Measurements from ENCODE around the gene KAT2B. TPM values are rescaled to one million over a fixed set of nuclear protein-coding genes. Genes with fewer than 3 reads are reported as not detected.

The KAT2B gene
- polyA plus RNA-seq, 1 of the 3 experiments (the other 2 are of a cell fraction) = 2.1 TPM

- CTCF ChIA-PET = no interaction called here
- TF ChIP-seq RAD21 (IDR thresholded peaks at IDR 0.05; ENCODE audit: low read length) = no peak
- TF ChIP-seq NRF1 (IDR thresholded peaks at IDR 0.05; ENCODE audit: low read depth, low read length) = no peak
- TF ChIP-seq USF2 (IDR thresholded peaks at IDR 0.05; ENCODE audit: borderline replicate concordance, low read depth, low read length) = no peak
- no peak for TF ChIP-seq CHD2 (IDR thresholded peaks at IDR 0.05; ENCODE audit: low read length, partially characterized antibody)
- no peak for TF ChIP-seq ZBTB33 (IDR thresholded peaks at IDR 0.05; ENCODE audit: borderline replicate concordance, low read depth)
- no peak for TF ChIP-seq IRF3 (IDR thresholded peaks at IDR 0.05; ENCODE audit: low read depth, low read length)
- TF ChIP-seq POLR2AphosphoS5 (IDR thresholded peaks at IDR 0.05; ENCODE audit: low read depth, low read length) = no peak
- no peak for TF ChIP-seq SIN3A (IDR thresholded peaks at IDR 0.05; ENCODE audit: borderline replicate concordance, low read depth, low read length)
- no peak for TF ChIP-seq TEAD4 (IDR thresholded peaks at IDR 0.05; ENCODE audit: borderline replicate concordance, insufficient read depth)
- TF ChIP-seq YY1 (IDR thresholded peaks at IDR 0.05; ENCODE audit: low read depth) = no peak
- no peak overlapping the region for H3K4me2 ChIP-seq
- POLR2A ChIA-PET = no interaction called here
- no peak overlapping the region for H3K9ac ChIP-seq
- H3K27ac ChIP-seq (ENCODE audit: low read depth in 2 of 2, low read length in 1 of 2) = no peak overlapping the region
- no peaks in the 10 kb centered on the region for H3K79me2 ChIP-seq (ENCODE audit: insufficient read depth)
- no peak overlapping the region for H3K4me3 ChIP-seq (ENCODE audit: low read depth in 2 of 2, low read length in 1 of 2)
- no peaks in the 10 kb centered on the region for H3K27me3 ChIP-seq (ENCODE audit: insufficient read depth)
- H3K9me3 ChIP-seq = no peaks in the 10 kb centered on the region
- no peak for DNase-seq
- no peaks in the 10 kb centered on the region for H3K4me1 ChIP-seq (ENCODE audit: control insufficient read depth in 1 of 2, insufficient read depth in 2 of 2, low read depth in 1 of 2, low read length in 1 of 2)
- H3K36me3 ChIP-seq (replicated peaks in 1 of 2; ENCODE audit: control insufficient read depth in 1 of 2, insufficient read depth in 2 of 2, low read length in 1 of 2) = peaks cover 8 to 28% of the 10 kb centered on the region in 2 experiments
- WGBS (ENCODE audit: low lambda C conversion rate) = 98% methylated on average over 4 of the region's 4 CpGs
- no peaks in the 10 kb centered on the region for H3F3A ChIP-seq (replicated peaks; ENCODE audit: insufficient read depth)
- no peak overlapping the region for H2AFZ ChIP-seq (ENCODE audit: low read depth)
- H3K9me2 ChIP-seq = no peaks in the 10 kb centered on the region
- no peaks in the 10 kb centered on the region for H4K20me1 ChIP-seq (ENCODE audit: insufficient read depth)
These were observed 133.7 kb downstream of the KAT2B start for GRCh38 chr3:20173844-20174410.

GRCh38 chr3:20181276-20181675 is 141.0 kb downstream of the KAT2B start:
- Histone ChIP-seq H2AFZ (ENCODE audit: low read depth) (no peak overlapping the region), H3F3A (replicated peaks; ENCODE audit: insufficient read depth) (no peaks in the 10 kb centered on the region), H3K4me2 (no peak overlapping the region), H3K9ac (no peak overlapping the region), H3K27me3 (ENCODE audit: insufficient read depth) (no peaks in the 10 kb centered on the region), H3K9me3 (no peaks in the 10 kb centered on the region), H3K4me1 (ENCODE audit: control insufficient read depth in 1 of 2, insufficient read depth in 2 of 2, low read depth in 1 of 2, low read length in 1 of 2) (peaks cover 8 to 12% of the 10 kb centered on the region in 2 experiments; a peak in 3 of 4 replicates), H3K4me3 (ENCODE audit: low read depth in 2 of 2, low read length in 1 of 2) (no peak overlapping the region), H3K9me2 (no peaks in the 10 kb centered on the region), H4K20me1 (ENCODE audit: insufficient read depth) (no peaks in the 10 kb centered on the region), H3K27ac (ENCODE audit: low read depth in 2 of 2, low read length in 1 of 2) (no peak overlapping the region), H3K79me2 (ENCODE audit: insufficient read depth) (peaks cover 38% of the 10 kb centered on the region), H3K36me3 (replicated peaks in 1 of 2; ENCODE audit: control insufficient read depth in 1 of 2, insufficient read depth in 2 of 2, low read length in 1 of 2) (peaks cover 4 to 20% of the 10 kb centered on the region in 2 experiments)
- 92% methylated on average over 3 of the region's 3 CpGs for WGBS (ENCODE audit: low lambda C conversion rate)
- ChIA-PET CTCF (interaction anchor here (0.8 kb wide), 1 partner anchor 68 kb away, joined by 3 read pairs; no protein-coding TSS in a partner anchor), POLR2A (no interaction called here)
- no peak for DNase-seq
- TF ChIP-seq MXI1 (IDR thresholded peaks at IDR 0.05; ENCODE audit: low read depth, low read length) = no peak
- no peak for TF ChIP-seq NFIC (IDR thresholded peaks at IDR 0.05; ENCODE audit: borderline replicate concordance)
- no peak for TF ChIP-seq FOXM1 (IDR thresholded peaks at IDR 0.05; ENCODE audit: low read depth)
- no peak for TF ChIP-seq RCOR1 (IDR thresholded peaks at IDR 0.05; ENCODE audit: low read length)
- no peak for TF ChIP-seq RFX5 (IDR thresholded peaks at IDR 0.05; ENCODE audit: low read length)
- no peak for TF ChIP-seq TEAD4 (IDR thresholded peaks at IDR 0.05; ENCODE audit: borderline replicate concordance, insufficient read depth)
- TF ChIP-seq SIN3A (IDR thresholded peaks at IDR 0.05; ENCODE audit: borderline replicate concordance, low read depth, low read length) = no peak
- no peak for TF ChIP-seq GATA2 (CRISPR knock-in tag; IDR thresholded peaks at IDR 0.05)
- no peak for TF ChIP-seq RAD21 (IDR thresholded peaks at IDR 0.05; ENCODE audit: low read length)
- no peak for TF ChIP-seq REST (IDR thresholded peaks at IDR 0.05; ENCODE audit: low read depth, low read length)
- TF ChIP-seq IRF3 (IDR thresholded peaks at IDR 0.05; ENCODE audit: low read depth, low read length) = no peak
- no peak for TF ChIP-seq FOXJ3 (CRISPR knock-in tag; IDR thresholded peaks at IDR 0.05)
- TF ChIP-seq ELF1 (IDR thresholded peaks at IDR 0.05) = no peak

All from SK-N-SH (cell line).